HG03520 (cell line): ENCODE results near the gene RADIL.

Experiments
- ATAC-seq: cut with Tn5 transposase; IDR thresholded peaks from one replicate; pipeline ENCODE4 v1.9.1; 2021; ENCODE audit warnings: mild to moderate bottlenecking, moderate library complexity; ENCODE audit not compliant: unreplicated experiment

Gene RADIL

DNA sequence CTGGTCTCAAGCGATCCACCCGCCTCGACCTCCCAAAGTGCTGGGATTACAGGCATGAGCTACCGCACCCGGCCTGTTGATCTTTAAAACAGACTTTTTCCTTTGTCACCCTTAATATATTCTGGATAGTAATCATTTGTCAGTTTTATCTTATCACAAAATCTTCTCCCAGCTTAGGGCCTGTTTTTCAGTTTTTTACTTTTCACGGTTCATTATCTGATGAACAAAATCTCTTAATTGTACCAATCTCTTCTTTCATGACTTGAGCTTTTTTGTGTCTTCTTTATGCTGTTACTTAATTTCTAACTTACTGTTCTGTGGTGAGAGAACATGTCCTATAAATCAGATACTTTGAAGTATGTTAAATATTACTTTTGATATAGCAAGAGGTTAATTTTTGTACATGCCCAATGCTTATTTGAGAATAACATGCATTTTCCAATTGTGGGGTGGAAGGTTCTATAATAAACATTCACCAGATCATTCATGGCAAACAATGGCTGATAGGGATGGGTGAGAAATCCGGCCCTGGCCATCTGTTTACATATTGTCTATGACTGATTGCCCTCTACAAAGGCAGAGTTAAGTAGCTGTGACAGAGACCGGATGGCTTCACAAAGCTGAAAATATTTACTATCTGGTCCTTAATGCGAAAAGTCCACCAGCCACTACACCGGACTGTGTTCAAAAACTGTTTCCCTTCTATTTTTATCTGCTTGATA is 27.0 kb downstream of the RADIL start:
- no peak for ATAC-seq

GRCh38 chr7:4854916-4855315 is 28.6 kb downstream of the RADIL start:
- no peak for ATAC-seq

- ATAC-seq, result no peak
These were observed 31.8 kb downstream of the RADIL start for GRCh38 chr7:4851459-4852422.

GRCh38 chr7:4850262-4850795 is 33.2 kb downstream of the RADIL start:
- ATAC-seq, result no peak

DNA sequence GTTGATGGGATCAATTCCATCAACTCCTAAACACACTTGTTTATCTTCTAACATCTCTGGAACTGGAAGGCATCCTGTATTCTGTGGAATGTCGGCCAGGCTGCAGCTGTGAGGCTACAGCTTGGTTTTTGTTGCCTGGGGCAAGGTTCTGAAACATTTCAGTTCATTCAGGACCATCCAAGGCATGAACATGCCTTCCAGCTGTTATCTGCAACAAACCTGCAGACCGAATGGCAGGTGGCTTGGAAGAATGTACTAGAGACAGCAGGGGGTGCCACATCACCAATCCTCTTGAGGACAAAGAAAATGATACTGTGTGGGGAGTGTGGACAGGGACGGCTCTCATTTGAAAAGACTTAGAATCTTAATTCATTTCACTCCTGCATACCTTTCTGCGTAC is 34.1 kb downstream of the RADIL start:
- no peak for ATAC-seq

DNA sequence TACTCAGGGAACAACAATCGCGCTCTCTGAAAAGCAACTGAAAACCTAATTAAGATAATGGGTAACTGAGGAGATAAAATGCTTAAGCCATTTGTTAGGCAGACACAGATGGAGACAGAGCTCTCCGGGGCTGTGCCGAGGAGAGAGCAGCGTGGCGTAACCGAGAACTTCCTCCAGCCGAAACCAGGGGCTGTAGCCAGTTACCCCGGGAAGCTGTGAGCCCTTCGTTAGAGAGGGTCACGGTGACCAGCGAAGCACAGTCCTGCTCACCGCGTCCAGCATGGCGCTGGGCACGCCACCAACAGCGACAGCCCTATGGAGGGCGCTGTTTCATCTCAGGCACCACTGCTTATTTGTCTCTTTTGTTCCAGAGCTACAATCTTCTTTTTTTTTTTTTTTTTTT is 37.8 kb downstream of the RADIL start:
- ATAC-seq, result no peak

DNA sequence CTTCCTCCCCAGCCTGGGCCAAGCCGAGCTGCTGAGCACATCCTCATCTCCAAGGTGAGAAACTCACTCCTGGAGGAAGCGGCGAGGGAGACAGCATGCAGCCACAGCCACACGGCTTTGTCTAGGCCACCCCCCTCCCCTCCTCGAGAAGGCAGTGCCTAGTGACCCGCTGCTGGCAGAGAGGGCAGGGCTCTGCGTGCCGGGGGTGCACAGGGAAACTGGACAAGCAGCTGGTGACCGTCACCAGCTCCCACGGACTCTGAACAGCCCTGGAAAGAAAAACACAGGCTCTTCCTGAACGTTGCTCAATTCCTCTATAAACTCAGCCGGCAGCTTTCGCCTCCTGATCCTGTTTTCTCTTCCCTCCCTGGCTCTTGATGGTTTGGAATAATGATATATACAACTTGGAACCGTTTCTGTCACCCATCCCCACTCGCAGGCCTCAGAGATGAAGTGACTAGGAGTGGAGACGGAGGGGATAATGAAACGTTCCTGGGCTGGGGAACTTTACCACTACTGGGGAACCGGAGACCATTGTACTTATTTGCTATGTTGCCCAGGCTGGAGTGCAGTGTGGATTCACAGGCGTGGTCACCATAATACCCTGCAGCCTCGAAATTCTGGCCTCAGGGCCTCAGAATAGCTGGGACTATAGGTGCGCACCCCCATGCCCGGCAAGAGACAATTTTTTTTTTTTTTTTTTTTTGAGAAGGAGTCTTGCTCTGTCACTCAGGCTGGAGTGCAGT is 41.0 kb downstream of the RADIL start:
- ATAC-seq, result no peak

DNA sequence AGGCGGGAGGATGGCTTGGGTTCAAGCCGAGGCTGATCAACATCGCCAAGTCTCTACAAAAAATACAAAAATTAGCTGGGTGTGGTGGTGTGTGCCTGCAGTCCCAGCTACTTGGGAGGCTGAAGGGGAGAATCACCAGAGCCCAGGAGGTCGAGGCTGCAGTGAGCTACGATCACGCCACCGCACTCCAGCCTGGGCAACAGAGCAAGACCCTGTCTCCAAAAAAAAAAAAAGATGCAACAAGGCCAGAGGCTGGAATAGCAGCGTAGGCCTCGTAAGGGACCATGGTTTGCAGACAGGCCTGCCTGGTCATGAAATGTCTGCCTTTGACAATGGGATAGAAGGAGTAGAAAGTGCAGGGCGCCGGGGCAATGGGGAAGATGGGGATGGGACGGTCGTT is 41.7 kb downstream of the RADIL start:
- no peak for ATAC-seq

GRCh38 chr7:4841007-4841784 is 42.3 kb downstream of the RADIL start:
- ATAC-seq, result no peak

- ATAC-seq, result no peak
These were observed 43.4 kb downstream of the RADIL start for GRCh38 chr7:4840079-4840501.

- ATAC-seq, result no peak
These were observed 44.7 kb downstream of the RADIL start for GRCh38 chr7:4838626-4839334.

DNA sequence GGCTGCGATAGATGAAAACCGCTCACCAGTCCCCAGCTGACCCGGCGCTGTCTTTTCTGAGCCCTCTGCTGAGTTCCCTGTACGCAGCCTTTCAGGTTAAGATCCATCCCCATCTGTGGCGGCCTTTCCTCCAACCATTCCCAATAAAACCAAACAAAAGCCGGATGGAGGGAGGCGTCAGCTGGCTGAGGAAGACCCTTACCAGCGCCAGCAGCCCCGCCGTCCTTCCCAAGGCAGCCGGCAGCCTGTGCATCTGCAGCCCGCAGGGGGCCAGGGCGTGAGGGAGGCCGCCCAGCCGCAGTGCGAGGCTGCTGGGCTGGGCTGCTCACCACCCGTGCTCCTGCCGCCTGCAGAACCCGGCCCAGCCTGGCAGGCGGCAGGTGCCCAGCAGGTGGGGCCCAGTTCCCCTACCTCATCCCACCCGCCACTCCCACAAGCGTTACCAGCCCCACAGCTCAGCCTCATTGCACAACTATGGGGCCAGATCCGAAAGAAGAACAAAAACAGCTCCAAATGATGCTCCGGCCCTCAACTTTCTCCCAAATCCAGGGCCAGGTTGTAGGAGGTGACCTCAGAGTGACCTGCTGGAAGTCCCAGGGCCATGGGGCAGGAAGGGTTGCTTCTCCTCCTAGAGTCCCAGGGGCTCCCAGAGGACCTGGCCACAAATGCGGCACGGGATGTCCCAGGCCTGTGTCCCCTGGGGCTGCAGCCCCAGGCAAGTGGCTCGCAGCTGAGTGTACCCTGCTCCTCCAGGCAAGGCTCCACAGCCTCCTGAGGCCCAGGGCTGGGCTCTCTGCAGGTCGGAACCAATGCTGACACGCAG is 45.5 kb downstream of the RADIL start:
- no peak for ATAC-seq

GRCh38 chr7:4837041-4837802 is 46.3 kb downstream of the RADIL start:
- no peak for ATAC-seq

DNA sequence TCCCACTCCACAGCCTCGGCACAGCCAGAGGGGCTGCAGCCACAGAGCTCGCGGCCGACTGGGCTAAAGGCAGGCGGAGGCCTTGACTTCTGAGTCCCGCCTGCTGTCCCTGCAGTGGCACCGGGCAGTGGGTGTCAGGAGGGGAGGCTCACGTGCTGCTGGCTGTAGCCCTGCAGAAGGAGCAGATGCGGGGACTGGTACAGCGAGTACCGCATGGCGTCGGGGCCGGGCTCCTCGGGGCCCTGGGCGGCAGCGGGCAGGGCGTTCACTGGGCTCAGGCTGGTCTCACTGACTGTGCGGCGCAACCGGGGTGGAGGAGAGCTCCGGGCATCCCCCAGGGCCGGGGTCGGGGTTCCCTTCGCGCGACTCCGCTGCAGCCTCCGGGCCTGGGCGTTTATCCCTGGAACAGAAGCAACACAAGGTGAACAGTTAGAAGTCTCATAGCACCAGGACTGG is 47.3 kb downstream of the RADIL start:
- ATAC-seq, result no peak

DNA sequence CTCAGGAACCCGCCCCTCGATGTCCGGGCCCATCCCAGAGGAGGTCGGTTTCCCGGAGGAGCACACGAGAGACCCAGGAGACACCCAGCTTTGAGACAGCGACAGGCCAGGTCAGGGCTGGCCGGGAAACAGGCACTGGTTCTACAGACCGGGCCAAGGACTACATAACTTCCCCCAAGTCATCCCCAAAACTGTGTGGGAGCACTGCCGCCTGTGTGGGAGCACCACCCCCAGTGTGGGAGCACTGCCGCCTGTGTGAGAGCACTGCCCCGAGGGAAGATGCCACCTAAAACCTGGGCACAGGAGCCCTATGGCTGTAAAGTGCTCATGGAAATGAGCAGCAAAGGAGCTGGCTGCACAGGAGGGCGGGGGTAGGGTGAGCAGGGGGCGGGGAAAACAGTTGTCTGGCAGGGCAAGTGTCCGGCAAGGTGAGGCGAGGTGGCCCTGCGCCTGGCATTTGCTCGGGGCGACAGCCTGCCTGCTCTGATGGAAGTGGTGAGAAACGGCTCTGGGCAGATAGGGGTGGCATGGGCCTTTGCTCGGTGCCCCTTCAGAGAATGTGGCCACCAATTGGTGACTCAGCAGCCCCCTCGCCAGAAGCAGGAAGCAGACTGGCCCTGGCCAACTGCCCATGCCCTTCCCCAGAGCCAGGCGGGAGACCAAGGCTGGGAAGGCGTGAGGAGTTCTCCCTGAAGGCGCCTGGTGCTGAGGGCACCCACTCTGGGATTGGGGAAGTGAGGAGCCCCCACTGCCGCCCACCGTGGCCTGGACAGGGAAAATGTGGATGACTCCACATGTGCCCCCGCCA is 47.9 kb downstream of the RADIL start:
- ATAC-seq, result no peak

GRCh38 chr7:4834601-4835397 is 48.7 kb downstream of the RADIL start:
- no peak for ATAC-seq
